NCI-H128 (cell line): ENCODE results near the gene SSPN.

Experiments used
- DNase-seq: peaks from one replicate; lab custom pipeline; 2025; ENCODE audit not compliant: unreplicated experiment; lab: John Stamatoyannopoulos, UW

Gene SSPN

DNA sequence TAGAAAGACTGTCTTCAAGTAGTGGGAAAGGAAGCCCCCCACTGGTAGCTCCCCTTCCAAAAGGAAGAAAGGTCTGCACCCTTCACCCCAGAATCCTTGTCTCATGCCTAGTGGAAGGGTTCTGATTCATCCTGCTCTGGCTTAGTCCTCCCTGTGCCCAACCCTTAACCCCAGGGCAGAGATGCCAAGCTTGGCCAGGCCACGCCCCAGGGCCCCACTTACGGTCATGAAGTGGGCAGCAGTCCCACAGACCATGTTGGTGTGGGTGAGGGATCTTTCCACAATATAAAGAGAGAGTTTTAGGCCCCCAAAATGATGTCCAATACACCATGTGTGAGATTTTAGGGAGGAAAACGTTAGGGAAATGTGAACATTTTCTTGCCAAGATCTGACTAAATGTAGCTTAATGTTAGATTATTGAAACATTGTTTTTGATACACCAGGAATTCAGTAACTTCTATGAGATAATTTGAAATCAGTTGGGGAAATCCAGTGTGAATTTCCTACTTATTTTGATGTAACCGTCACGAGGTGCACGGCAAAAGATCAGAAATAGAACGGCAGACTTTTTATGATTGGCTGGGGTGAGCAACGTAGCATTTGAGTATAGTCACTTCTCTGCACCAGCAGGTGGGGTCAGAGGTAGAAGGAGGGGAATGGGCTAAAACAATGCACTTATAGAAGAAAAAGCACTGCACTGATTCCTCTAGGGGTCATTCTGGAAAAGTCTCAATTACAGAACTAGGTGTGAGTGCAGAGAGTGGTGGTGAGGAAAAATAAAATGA, 8.2 kb upstream of the SSPN start:
- no peak for DNase-seq

- no peak for DNase-seq
Observed at GRCh38 chr12:26188127-26188526, 7.2 kb upstream of the SSPN start.

- DNase-seq: no peak
Observed at GRCh38 chr12:26188641-26189040, 6.7 kb upstream of the SSPN start.

DNA sequence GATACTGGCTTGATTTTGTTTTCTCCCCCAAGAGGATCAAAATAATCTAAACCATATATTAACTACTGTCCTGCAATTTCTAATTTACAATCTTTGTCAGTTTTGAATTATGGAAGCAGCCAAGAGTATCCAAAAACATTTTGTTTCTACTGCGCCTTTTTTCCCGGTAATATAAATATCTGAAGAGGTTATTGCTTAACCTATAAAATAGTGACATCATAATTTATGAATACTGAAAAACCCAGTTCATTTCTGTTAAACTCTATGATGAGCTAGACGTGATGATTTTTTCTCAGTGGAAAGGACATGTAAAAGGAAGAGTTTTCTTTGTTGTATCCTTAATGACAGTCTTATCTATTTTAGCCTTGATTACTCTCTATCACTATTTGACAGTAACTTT, 3.2 kb upstream of the SSPN start:
- DNase-seq: no peak

GRCh38 chr12:26193539-26193938, 1.8 kb upstream of the SSPN start:
- DNase-seq: no peak

DNA sequence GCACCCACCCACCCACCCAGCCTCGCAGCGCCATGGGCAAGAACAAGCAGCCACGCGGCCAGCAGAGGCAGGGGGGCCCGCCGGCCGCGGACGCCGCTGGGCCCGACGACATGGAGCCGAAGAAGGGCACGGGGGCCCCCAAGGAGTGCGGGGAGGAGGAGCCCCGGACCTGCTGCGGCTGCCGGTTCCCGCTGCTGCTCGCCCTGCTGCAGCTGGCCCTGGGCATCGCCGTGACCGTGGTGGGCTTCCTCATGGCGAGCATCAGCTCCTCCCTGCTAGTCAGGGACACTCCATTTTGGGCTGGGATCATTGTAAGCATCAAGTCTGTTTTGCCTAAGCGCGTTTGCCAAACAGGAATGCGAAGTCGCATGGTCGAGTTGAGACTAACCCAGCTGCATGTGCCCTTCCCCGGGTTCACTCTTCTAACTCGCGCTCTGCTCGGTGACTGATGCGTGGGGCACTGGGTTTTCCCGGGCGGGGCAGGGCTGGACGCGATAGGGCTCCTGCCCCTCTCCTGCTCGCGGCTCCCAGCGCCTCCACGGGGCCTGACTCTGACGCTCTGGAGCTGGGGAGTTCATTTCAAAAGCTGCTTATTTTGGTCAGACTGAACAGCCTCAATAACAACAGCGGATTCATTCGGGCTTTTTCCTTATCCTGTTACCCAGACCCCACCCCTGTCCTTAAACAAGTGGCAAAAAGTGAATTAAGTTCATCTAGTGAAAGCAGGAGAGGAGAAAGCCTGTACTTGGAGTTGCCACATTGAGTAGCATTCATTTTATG, 458 bp downstream of the SSPN start:
- no peak for DNase-seq

GRCh38 chr12:26196421-26196716, 996 bp downstream of the SSPN start:
- DNase-seq: no peak

- no peak for DNase-seq
Observed at GRCh38 chr12:26197832-26198231, 2.5 kb downstream of the SSPN start.

DNA sequence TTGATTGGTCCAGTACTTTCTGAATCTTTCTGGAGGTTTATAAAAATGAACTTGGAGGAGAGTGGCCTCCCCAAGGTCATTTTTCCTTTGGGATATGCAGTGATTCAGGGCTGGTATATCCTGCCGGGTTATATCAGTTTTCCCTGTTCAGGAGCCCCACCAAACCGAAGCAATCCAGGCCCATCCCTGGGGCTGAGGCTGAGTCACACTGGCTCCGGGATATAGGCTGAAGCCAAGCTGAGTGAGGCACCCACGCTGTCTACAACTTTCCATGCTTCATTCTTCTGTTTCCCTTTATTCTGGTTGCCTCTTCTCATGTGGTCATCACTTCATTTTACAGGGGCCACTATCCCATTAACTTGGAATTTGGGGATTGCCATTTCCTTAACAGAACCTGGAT, 3.4 kb downstream of the SSPN start:
- DNase-seq: no peak

- no peak for DNase-seq
Observed at GRCh38 chr12:26203167-26203780, 7.9 kb downstream of the SSPN start.

GRCh38 chr12:26204612-26205289, 9.4 kb downstream of the SSPN start:
- DNase-seq: no peak

DNA sequence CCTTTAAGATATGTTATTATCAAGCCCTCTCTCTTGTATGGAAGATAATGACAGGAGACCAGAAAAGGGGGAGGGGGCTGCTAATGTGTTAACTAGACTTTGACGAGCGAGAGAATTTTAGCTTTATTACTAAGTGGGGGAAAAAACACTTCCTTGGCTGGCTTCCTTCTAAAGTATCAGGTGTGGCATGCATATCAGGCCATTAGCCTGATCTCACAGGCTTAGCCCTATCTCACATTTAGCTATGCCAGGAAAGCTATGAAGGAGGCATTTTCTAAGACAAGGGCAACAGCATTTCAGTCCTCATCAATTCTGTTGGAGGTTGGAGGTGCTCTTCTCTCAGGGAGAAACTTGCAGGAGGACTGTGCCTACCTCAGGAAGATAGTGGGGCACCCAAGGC, 9.9 kb downstream of the SSPN start:
- no peak for DNase-seq

GRCh38 chr12:26205941-26206340, 10.6 kb downstream of the SSPN start:
- DNase-seq: no peak

- no peak for DNase-seq
Observed at GRCh38 chr12:26211331-26211730, 16.0 kb downstream of the SSPN start.

GRCh38 chr12:26212396-26212795, 17.0 kb downstream of the SSPN start:
- no peak for DNase-seq

DNA sequence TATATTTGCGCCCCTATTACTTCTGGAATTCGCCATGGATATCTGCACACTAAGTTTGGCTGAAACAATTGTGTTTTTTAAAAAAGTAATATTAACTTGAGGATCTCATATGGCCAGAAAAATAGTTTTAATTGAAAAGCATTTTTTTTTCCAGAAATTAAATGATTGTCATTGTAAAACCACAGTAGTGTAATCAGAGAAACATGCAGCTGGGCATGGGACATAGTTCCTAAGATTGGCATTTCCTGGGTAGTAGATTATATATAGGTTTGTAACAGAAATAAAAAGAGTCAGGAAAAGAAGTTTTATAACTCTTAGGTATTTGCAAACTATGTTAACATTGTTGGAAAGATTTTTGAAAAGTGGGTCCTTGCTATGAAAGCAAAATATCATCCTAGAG, 17.6 kb downstream of the SSPN start:
- no peak for DNase-seq

GRCh38 chr12:26214121-26214520, 18.7 kb downstream of the SSPN start:
- no peak for DNase-seq

- no peak for DNase-seq
Observed at GRCh38 chr12:26219736-26220135, 24.4 kb downstream of the SSPN start.

- no peak for DNase-seq
Observed at GRCh38 chr12:26224657-26225056, 29.3 kb downstream of the SSPN start.

- DNase-seq: no peak
Observed at GRCh38 chr12:26226122-26226521, 30.7 kb downstream of the SSPN start.

DNA sequence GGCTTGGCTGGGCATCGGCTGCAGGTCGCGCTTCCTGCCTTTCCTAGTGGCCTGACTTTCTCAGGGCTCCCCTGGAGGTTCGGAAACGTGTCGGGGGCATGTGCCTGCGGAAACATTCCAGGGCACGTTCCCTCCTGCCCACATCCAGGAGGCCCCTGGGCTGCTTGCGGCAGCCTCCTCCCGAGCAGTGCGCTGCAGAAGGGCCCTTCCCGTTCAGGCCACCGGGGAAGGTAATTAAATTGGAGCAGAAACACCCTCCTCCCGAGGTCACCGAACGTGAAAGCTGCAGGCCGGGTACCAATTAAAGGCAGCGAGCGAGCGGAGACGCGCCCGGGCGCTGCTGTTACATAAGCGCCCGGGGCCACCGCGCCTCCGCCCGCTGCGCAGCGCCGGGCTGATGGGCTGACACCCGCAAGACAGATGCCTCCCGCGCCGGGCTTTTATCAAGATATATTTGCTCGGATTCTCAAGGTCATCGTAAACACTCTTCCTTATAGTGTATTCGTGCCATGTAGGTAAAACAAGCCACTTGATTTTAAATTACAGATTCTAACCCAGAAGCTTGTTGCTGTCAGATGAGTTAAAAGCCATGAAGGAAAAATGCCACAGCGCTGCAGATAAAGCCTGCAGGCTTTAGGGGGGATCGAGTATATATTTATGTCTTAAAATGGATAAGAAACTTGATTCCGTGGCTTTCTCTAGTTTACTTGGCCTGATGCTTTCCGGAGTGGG, 31.4 kb downstream of the SSPN start:
- no peak for DNase-seq
